Ectodermal cell (in vitro differentiated cells): ENCODE results near the gene STRIP2.
"Not testable (repeated sequence)": the region's sequence is repeated elsewhere in the genome, so short reads cannot be mapped to it uniquely, and the experiment has no call there.

ENCODE experiments used
- H3K27ac ChIP-seq: 2 replicates; pipeline ENCODE4 v1.7.0; 2013; ENCODE audit warnings: mild to moderate bottlenecking, low read depth, low read length; ENCODE audit not compliant: insufficient read depth, poor library complexity, severe bottlenecking
- H3K27me3 ChIP-seq: 2 replicates; pipeline ENCODE4 v1.7.0; 2013; ENCODE audit warnings: mild to moderate bottlenecking, low read length; ENCODE audit not compliant: insufficient read depth, control insufficient read depth, poor library complexity, severe bottlenecking
- H3K36me3 ChIP-seq: one replicate; pipeline ENCODE4 v1.7.0; 2013; ENCODE audit warnings: low read length; ENCODE audit not compliant: control insufficient read depth, insufficient read depth
- H3K4me1 ChIP-seq: one replicate; pipeline ENCODE4 v1.7.0; 2013; ENCODE audit warnings: low read length; ENCODE audit not compliant: control insufficient read depth, insufficient read depth
- H3K4me3 ChIP-seq: 2 replicates; pipeline ENCODE4 v1.7.0; 2013; ENCODE audit warnings: low read depth, low read length, control low read depth; ENCODE audit not compliant: insufficient read depth
- H3K9me3 ChIP-seq: 2 replicates; pipeline ENCODE4 v1.7.0; 2013; ENCODE audit warnings: mild to moderate bottlenecking, low read length, moderate library complexity; ENCODE audit not compliant: control insufficient read depth
- WGBS, 2 experiments: methylation state at CpG; one replicate each; pipeline ENCODE4 v1.1.7; 2013; ENCODE audit warnings: missing lambda C conversion rate in 2 of 2; 5-methylcytosine and 5-hydroxymethylcytosine counted together

The STRIP2 gene

GRCh38 chr7:129438281-129438838 is 4.1 kb downstream of the STRIP2 start:
- H3K4me1 ChIP-seq = peaks cover 12% of the 10 kb centered on the region
- no peak overlapping the region for H3K27ac ChIP-seq
- 94 to 96% methylated on average over 6 of the region's 6 CpGs for WGBS, 2 experiments
- H3K4me3 ChIP-seq = no peak overlapping the region
- H3K9me3 ChIP-seq = no peaks in the 10 kb centered on the region
- H3K36me3 ChIP-seq = no peaks in the 10 kb centered on the region
- H3K27me3 ChIP-seq = peaks cover 14% of the 10 kb centered on the region

GRCh38 chr7:129438839-129439651 is 4.8 kb downstream of the STRIP2 start:
- no peaks in the 10 kb centered on the region for H3K36me3 ChIP-seq
- H3K4me1 ChIP-seq = peaks cover 12% of the 10 kb centered on the region
- peaks cover 10% of the 10 kb centered on the region for H3K27me3 ChIP-seq
- no peak overlapping the region for H3K27ac ChIP-seq
- WGBS, 2 experiments = 91 to 96% methylated on average over 4 of the region's 5 CpGs
- no peaks in the 10 kb centered on the region for H3K9me3 ChIP-seq
- H3K4me3 ChIP-seq = no peak overlapping the region

- peaks cover 9% of the 10 kb centered on the region for H3K27me3 ChIP-seq
- no peak overlapping the region for H3K27ac ChIP-seq
- no peak overlapping the region for H3K4me3 ChIP-seq
- H3K9me3 ChIP-seq = no peaks in the 10 kb centered on the region
- H3K4me1 ChIP-seq = peaks cover 10% of the 10 kb centered on the region
- WGBS, 2 experiments = 88 to 91% methylated on average over 3 of the region's 3 CpGs
- no peaks in the 10 kb centered on the region for H3K36me3 ChIP-seq
These were observed 5.9 kb downstream of the STRIP2 start for GRCh38 chr7:129439963-129440625.

DNA sequence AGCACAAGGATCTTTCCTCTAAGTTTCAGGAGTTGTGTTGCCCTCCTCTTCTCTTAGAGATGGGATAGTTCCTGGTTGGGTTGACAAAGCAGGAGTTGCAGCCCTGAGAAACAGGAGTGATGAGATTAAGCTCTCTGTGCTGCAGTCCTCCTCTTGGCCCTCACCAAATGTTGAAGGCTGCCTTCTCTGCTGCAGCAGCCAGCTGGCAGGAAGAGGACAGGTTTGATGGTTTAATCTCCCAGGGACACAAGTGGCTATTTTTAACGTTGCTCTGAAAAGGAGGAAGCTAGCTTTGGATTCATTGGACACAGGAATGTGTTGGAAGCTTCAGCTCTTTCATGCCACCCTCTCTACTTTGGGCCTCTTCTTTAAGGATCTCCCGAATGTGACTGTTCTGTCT is 9.4 kb downstream of the STRIP2 start:
- no peaks in the 10 kb centered on the region for H3K4me1 ChIP-seq
- no peaks in the 10 kb centered on the region for H3K36me3 ChIP-seq
- H3K27ac ChIP-seq = no peak overlapping the region
- WGBS, 2 experiments = 88 to 91% methylated on average over 2 of the region's 2 CpGs
- no peaks in the 10 kb centered on the region for H3K9me3 ChIP-seq
- H3K27me3 ChIP-seq = no peaks in the 10 kb centered on the region
- no peak overlapping the region for H3K4me3 ChIP-seq

GRCh38 chr7:129444776-129445175 is 10.5 kb downstream of the STRIP2 start:
- not testable (repeated sequence) for H3K9me3 ChIP-seq, H3K27ac ChIP-seq, H3K36me3 ChIP-seq, H3K4me3 ChIP-seq, H3K27me3 ChIP-seq, H3K4me1 ChIP-seq
- 92 to 96% methylated on average over 5 of the region's 5 CpGs for WGBS, 2 experiments

DNA sequence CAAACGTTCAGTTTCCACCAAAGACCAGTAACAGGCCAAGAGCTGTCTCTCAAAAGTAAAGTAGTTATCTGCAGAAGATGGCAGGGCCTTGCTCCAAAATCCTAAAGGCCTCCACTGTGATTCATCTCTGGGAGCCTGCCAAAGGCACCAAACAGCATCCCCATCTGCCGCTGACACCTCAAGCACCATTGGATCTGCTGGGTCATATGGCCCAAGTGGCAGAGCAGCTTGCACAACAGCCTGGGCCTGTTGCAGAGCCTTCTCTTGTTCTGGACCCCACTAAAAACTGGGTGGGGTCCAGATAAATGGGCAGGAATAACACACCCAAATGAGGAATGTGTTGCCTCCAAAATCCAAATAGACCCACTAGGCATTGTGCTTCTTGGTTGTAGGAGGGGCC is 12.7 kb downstream of the STRIP2 start:
- not testable (repeated sequence) for H3K36me3 ChIP-seq, H3K27ac ChIP-seq, H3K27me3 ChIP-seq, H3K4me1 ChIP-seq, H3K9me3 ChIP-seq, H3K4me3 ChIP-seq
- 45 to 46% methylated on average over 2 of the region's 2 CpGs for WGBS, 2 experiments

DNA sequence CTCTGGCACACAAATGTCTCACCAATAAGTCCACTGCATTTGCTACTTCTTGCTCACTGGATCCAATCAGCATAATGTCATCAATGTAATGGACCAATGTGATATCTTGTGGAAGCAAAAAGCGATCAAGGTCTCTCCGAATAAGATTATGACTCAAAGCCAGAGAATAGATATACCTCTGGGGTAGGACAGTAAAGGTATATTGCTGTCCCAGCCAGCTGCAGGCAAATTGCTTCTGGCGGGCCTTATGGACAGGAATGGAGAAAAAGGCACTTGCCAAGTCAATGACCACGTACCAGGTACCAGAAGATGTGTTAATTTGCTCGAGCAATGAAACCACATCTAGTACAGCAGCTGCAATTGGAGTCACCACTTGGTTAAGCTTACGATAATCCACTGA is 13.2 kb downstream of the STRIP2 start:
- H3K4me1 ChIP-seq, H3K4me3 ChIP-seq, H3K27ac ChIP-seq, H3K9me3 ChIP-seq, H3K36me3 ChIP-seq, H3K27me3 ChIP-seq: not testable (repeated sequence)
- WGBS, 2 experiments = 95 to 97% methylated on average over 6 of the region's 6 CpGs

DNA sequence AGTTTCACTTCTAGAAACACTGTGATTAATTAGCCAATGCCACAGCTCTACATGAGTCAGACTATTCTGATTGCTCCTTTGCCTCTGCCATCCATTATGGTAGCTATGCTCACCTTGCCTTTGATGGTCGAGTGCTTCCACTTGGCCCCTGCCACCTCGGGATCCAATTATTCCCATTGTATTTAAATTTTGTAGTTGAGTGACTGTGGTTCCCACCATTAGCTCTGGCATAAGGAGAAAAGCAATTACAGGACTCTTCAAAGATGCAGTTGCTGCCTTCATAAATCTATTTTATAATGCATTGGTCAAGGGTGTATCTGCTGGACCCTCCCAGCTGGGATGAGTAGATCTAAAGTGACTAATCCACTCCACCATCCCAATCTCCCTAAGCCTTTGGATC is 14.4 kb downstream of the STRIP2 start:
- not testable (repeated sequence) for H3K27ac ChIP-seq, H3K9me3 ChIP-seq, H3K4me1 ChIP-seq, H3K4me3 ChIP-seq, H3K36me3 ChIP-seq, H3K27me3 ChIP-seq
- 89 to 92% methylated on average over 2 of the region's 2 CpGs for WGBS, 2 experiments

DNA sequence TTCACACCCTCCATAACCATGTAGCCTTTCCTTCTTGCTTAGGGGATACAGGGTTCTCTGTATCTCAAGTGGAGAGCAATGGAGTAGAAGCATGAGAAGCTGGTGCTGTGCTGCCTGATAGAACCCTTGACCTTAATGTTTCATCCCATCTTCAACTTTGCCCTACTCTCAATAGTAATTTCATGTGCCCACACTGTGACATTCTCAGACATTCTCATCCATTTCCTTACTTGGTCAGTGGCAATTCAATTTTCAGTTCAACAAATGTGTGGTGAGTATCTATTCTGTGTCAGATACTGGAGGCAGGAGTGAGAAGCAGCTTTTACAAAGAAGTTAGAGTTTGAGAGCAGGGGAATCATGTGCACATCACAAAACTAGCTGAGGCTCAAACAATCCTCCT is 16.1 kb downstream of the STRIP2 start:
- peaks cover 6% of the 10 kb centered on the region for H3K36me3 ChIP-seq
- no peak overlapping the region for H3K27ac ChIP-seq
- no peak overlapping the region for H3K4me3 ChIP-seq
- no peaks in the 10 kb centered on the region for H3K27me3 ChIP-seq
- H3K4me1 ChIP-seq = no peaks in the 10 kb centered on the region
- no peaks in the 10 kb centered on the region for H3K9me3 ChIP-seq

DNA sequence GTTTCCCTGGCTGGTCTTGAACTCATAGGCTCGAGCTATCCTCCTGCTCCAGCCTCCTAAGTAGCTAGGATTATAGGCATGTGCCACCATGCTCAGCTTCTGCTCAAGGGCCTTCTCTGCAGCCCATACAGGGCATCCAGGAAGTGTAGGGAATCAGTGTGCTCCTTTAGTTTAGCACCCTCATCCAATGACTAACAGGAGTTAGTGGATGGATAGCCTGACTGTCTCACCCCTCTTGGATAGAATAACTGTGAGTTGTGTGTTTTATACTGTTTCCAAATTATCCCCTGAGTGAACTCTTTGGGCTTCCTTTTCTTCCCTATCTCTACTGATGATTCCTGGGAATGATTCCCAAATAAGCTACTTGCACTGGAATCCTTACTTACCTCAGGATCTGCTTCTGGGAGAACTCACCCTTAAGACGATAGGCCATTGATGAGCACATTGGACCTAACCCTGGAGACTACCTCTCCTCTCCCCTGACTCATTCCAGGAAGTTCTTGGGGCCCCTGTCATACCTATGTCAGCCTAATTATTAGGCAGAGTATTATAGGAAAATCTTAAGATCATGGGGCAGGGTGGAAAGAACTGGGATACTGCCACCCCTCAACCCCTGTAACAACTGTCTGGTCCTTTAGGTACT is 18.5 kb downstream of the STRIP2 start:
- no peaks in the 10 kb centered on the region for H3K9me3 ChIP-seq
- no peak overlapping the region for H3K4me3 ChIP-seq
- H3K4me1 ChIP-seq = no peaks in the 10 kb centered on the region
- H3K36me3 ChIP-seq = peaks cover 14% of the 10 kb centered on the region
- no peaks in the 10 kb centered on the region for H3K27me3 ChIP-seq
- H3K27ac ChIP-seq = no peak overlapping the region
- WGBS, 2 experiments = 87 to 96% methylated on average over 2 of the region's 2 CpGs
